Measurements from ENCODE around the gene FIS1.

- no peak for TF ChIP-seq EZH2 (IDR thresholded peaks at IDR 0.05; ENCODE audit: low read depth, unreplicated experiment)
- no peak for TF ChIP-seq CTCF (conservative IDR thresholded peaks at IDR 0.05; ENCODE audit: low read depth in 2 of 2)
Observed at GRCh38 chr7:101241015-101241363, 3.9 kb downstream of the FIS1 start.
